ENCODE measurements around the gene HSPB7. TPM values are rescaled to one million over a fixed set of nuclear protein-coding genes. Genes with fewer than 3 reads are reported as not detected.
"Not testable (repeated sequence)": the region's sequence is repeated elsewhere in the genome, so short reads cannot be mapped to it uniquely, and the experiment has no call there.

Gene HSPB7
- not detected in 2 replicates for total RNA-seq

GRCh38 chr1:16017461-16018303 lies at the start of gene HSPB7:
Gene HSPB7 (minus strand): TSS chr1:16018043. CDS start chr1:16017963, 80 bp downstream.
- intact Hi-C loops (cut with micrococcal nuclease), result loop anchor here (10.0 kb wide), 1 partner anchor 347 kb away; the partner anchor contains the start of gene SZRD1

- intact Hi-C loops (cut with micrococcal nuclease), result no loop called here
These were observed 49.4 kb upstream of the HSPB7 start for GRCh38 chr1:16067127-16067768.

- intact Hi-C loops (cut with micrococcal nuclease), result no loop called here
These were observed 48.4 kb upstream of the HSPB7 start for GRCh38 chr1:16066245-16066644.

GRCh38 chr1:16065269-16065576 lies 47.4 kb upstream of the HSPB7 start:
- intact Hi-C loops (cut with micrococcal nuclease), result no loop called here

- intact Hi-C loops (cut with micrococcal nuclease), result no loop called here
These were observed 46.9 kb upstream of the HSPB7 start for GRCh38 chr1:16064536-16065268.

- intact Hi-C loops (cut with micrococcal nuclease), result no loop called here
These were observed 46.1 kb upstream of the HSPB7 start for GRCh38 chr1:16063921-16064320.

- intact Hi-C loops (cut with micrococcal nuclease), result no loop called here
These were observed 45.5 kb upstream of the HSPB7 start for GRCh38 chr1:16063226-16063829.

GRCh38 chr1:16062687-16063075 lies 44.8 kb upstream of the HSPB7 start:
- intact Hi-C loops (cut with micrococcal nuclease), result not testable (repeated sequence)

GRCh38 chr1:16061989-16062686 lies 44.3 kb upstream of the HSPB7 start:
- intact Hi-C loops (cut with micrococcal nuclease), result not testable (repeated sequence)

- intact Hi-C loops (cut with micrococcal nuclease), result no loop called here
These were observed 43.4 kb upstream of the HSPB7 start for GRCh38 chr1:16061266-16061665.

- intact Hi-C loops (cut with micrococcal nuclease), result loop anchor here (1.0 to 10.0 kb wide), 2 partner anchors 8 to 444 kb away; partner anchors contain the start of gene DDI2
These were observed 40.7 kb upstream of the HSPB7 start for GRCh38 chr1:16058394-16059120.

GRCh38 chr1:16057314-16057915 lies 39.6 kb upstream of the HSPB7 start:
- intact Hi-C loops (cut with micrococcal nuclease), result loop anchor here (10.0 kb wide), 1 partner anchor 443 kb away; the partner anchor contains the start of gene DDI2

GRCh38 chr1:16056521-16056912 lies 38.7 kb upstream of the HSPB7 start:
- intact Hi-C loops (cut with micrococcal nuclease), result loop anchor here (1.0 to 10.0 kb wide), 4 partner anchors 47 to 442 kb away; partner anchors contain the start of gene DDI2

GRCh38 chr1:16055613-16056520 lies 38.0 kb upstream of the HSPB7 start:
- intact Hi-C loops (cut with micrococcal nuclease), result loop anchor here (1.0 to 10.0 kb wide), 4 partner anchors 47 to 441 kb away; partner anchors contain the start of gene DDI2

GRCh38 chr1:16054598-16055540 lies 37.0 kb upstream of the HSPB7 start:
- intact Hi-C loops (cut with micrococcal nuclease), result loop anchor here (10.0 kb wide), 1 partner anchor 440 kb away; the partner anchor contains the start of gene DDI2

- intact Hi-C loops (cut with micrococcal nuclease), result loop anchor here (10.0 kb wide), 1 partner anchor 439 kb away; the partner anchor contains the start of gene DDI2
These were observed 36.1 kb upstream of the HSPB7 start for GRCh38 chr1:16053781-16054502.

Measured in T-helper 1 cell treated with Interleukin-12 subunit alpha and Interleukin-12 subunit beta and Interleukin-4 antibody, amounts not matched to agents 30 ng/mL and 1 ng/mL, for 36 hours (primary cell).